ENCODE measurements around the gene ATP5F1A. TPM values are rescaled to one million over a fixed set of nuclear protein-coding genes. Genes with fewer than 3 reads are reported as not detected.

Gene ATP5F1A
- total and polyA plus RNA-seq, 2 donors (not counting 3 experiments of a cell fraction or from before 2014, with no cell fraction given) = 405 to 585 TPM

DNA sequence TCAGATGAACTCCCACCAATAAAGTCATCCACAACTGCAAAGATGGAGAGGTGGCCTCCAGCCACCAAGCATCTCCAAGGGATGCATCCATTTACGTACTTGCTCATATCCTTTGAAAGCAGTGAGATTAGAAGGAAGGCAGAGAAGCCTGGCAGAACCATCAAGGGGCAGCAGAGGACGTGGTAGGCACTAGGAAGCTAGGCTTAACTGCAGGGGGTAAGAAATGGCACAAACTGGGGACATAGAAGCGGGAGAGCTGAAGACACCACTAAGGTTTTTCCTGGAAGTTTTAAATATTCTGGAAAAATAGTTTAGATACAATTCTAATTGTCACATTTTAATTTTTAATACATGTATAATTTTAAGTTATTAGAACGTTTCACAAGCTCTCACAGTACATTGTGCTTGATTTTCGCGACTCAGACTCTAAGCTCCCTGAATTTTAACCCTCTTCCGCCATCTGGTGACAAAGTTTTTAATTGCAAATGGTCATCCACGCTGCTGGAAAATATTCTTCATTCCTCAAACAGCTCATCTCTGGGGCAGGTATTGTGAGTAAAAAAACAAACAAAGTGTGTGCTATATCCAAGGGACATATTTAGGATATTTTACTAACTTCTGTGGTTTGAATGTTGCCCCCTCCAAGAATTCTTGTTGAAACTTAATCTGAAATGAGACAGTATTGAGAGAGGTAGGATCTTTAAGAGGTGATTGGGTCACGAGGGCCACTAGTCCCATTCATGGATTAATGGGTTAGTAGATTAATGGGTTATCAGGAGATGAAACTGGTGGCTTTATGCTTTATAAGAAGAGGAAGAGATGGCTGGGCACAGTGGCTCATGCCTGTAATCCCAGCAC is 24.4 kb downstream of the ATP5F1A start:
- POLR2A ChIA-PET = interaction anchor here (0.5 kb wide), 1 partner anchor 135 kb away, joined by 6 read pairs; no protein-coding TSS in a partner anchor
- FAIRE-seq = peak; percentile 84

More for the DNA sequence above, 24.4 kb downstream of the ATP5F1A start:
- H3K9me1 ChIP-seq (replicated peaks; ENCODE audit: control insufficient read depth, extremely low read depth, insufficient read depth, low read length) = no peaks in the 10 kb centered on the region
- H3K36me3 ChIP-seq (ENCODE audit: control insufficient read depth in 2 of 2, extremely low read depth in 1 of 2, insufficient read depth in 2 of 2, low read length in 2 of 2) = no peaks in the 10 kb centered on the region
- intact Hi-C loops (cut with micrococcal nuclease) (loop anchor here (1.0 to 5.0 kb wide), 6 partner anchors 99 to 408 kb away; no protein-coding TSS in a partner anchor), dilution Hi-C loops (cut with MboI; ENCODE audit: extremely low pct_ligation_motif_present, low sequenced_read_pairs) (no loop called here)
- H3K4me1 ChIP-seq (ENCODE audit: control insufficient read depth, extremely low read depth, insufficient read depth, low read length) = peaks cover 9% of the 10 kb centered on the region
- DNase-seq (ENCODE audit: low read depth, low spot score) = peak; percentile 75
- no peak overlapping the region for H3K4me3 ChIP-seq (replicated peaks in 1 of 3; ENCODE audit: insufficient read depth in 1 of 3, low read depth in 1 of 3, low read length in 3 of 3)
- BruUV-seq (replicated peaks) = no TSS peak
- H3K4me2 ChIP-seq (ENCODE audit: insufficient read depth, low read length) = no peak overlapping the region
- H3K9me3 ChIP-seq (replicated peaks; ENCODE audit: control insufficient read depth, insufficient read depth, low read length) = no peaks in the 10 kb centered on the region
- CTCF ChIA-PET = interaction anchor here (0.6 to 3.8 kb wide), 71 partner anchors 10 to 584 kb away, joined by 3 to 148 read pairs (median 4); partner anchors contain the start of gene ATP5F1A
- no peak overlapping the region for H3K9ac ChIP-seq (replicated peaks; ENCODE audit: extremely low read depth, insufficient read depth, low read length)
- no peaks in the 10 kb centered on the region for H3K79me2 ChIP-seq (ENCODE audit: control insufficient read depth, insufficient read depth, low read length)
- no peaks in the 10 kb centered on the region for H4K20me1 ChIP-seq (replicated peaks; ENCODE audit: control insufficient read depth, extremely low read depth, insufficient read depth, low read length)
- TF ChIP-seq EZH2 (IDR thresholded peaks at IDR 0.05; ENCODE audit: borderline replicate concordance, low read depth, low read length, severe bottlenecking) (no peak), CTCF (IDR thresholded peaks at IDR 0.05; ENCODE audit: extremely low read depth in 1 of 2, insufficient read depth in 1 of 2, low read depth in 1 of 2, low read length in 2 of 2) (peak; percentile 37 to 48), POLR2AphosphoS5 (IDR thresholded peaks at IDR 0.05; ENCODE audit: insufficient read depth, low read depth, low read length) (no peak)
- no peak overlapping the region for H2AFZ ChIP-seq (ENCODE audit: low read depth, low read length)
- H3K27ac ChIP-seq (ENCODE audit: insufficient read depth, low read depth, low read length) = no peak overlapping the region
- H3K27me3 ChIP-seq (ENCODE audit: control insufficient read depth in 2 of 2, insufficient read depth in 2 of 2, low read length in 2 of 2) = no peaks in the 10 kb centered on the region
